Endothelial cell of umbilical vein (primary cell): ENCODE results near the gene TRAF3IP1. TPM values are rescaled to one million over a fixed set of nuclear protein-coding genes. Genes with fewer than 3 reads are reported as not detected.

ENCODE experiments used
- BruUV-seq: library from RNA; stranded (reverse); fragments of 400-500 nt; replicated peaks from 2 replicates; lab custom pipeline; 2021; lab: Mats Ljungman, UMichigan
- CTCF ChIA-PET: fragments of 300-600, 350-600 bp; sonication (Branson Sonifier 250); formaldehyde crosslinking; loops from one replicate; lab custom pipeline; 2021; ENCODE audit warnings: antibody characterized with exemption, inconsistent platforms; lab: Charles Lee
- POLR2A ChIA-PET: fragments of 300-600, 350-600 bp; sonication (Branson Sonifier 250); formaldehyde crosslinking; loops from one replicate; lab custom pipeline; 2021; ENCODE audit warnings: antibody characterized with exemption, inconsistent platforms; lab: Charles Lee
- DNase-seq: peaks from one replicate; pipeline ENCODE4 v3.0.0-alpha.2; 2011; ENCODE audit warnings: low read depth, low spot score
- FAIRE-seq: peaks from 2 replicates; lab custom pipeline; 2011; peaks lifted over from hg19 to GRCh38; lab: Jason Lieb, UNC
- H2AFZ ChIP-seq: 2 replicates; pipeline ENCODE4 v1.6.0; 2012; ENCODE audit warnings: low read depth, low read length, control low read depth, inconsistent platforms
- H3K27ac ChIP-seq: 2 replicates; pipeline ENCODE4 v1.5.1; 2011; ENCODE audit warnings: low read depth, mild to moderate bottlenecking, control low read depth, low read length, moderate library complexity; ENCODE audit not compliant: insufficient read depth
- H3K27me3 ChIP-seq, 2 experiments: 2 replicates each; pipeline versions ENCODE4 v1.6.0 to v1.6.1; 2011; ENCODE audit warnings: low read length in 2 of 2, mixed read lengths in 1 of 2; ENCODE audit not compliant: control insufficient read depth in 2 of 2, insufficient read depth in 2 of 2
- H3K36me3 ChIP-seq, 2 experiments: 2 replicates in 1 of 2; 3 replicates in 1 of 2; pipeline ENCODE4 v1.5.1; 2011; ENCODE audit warnings: low read length in 2 of 2, mild to moderate bottlenecking in 1 of 2, moderate library complexity in 1 of 2; ENCODE audit not compliant: control insufficient read depth in 2 of 2, insufficient read depth in 2 of 2; ENCODE audit errors: extremely low read depth in 1 of 2
- H3K4me1 ChIP-seq: 3 replicates; pipeline ENCODE4 v1.5.1; 2011; ENCODE audit warnings: mild to moderate bottlenecking, low read length; ENCODE audit not compliant: control insufficient read depth, insufficient read depth; ENCODE audit errors: extremely low read depth
- H3K4me2 ChIP-seq: 2 replicates; pipeline ENCODE4 v1.6.1; 2011; ENCODE audit warnings: low read length, control low read depth, mixed read lengths; ENCODE audit not compliant: insufficient read depth
- H3K4me3 ChIP-seq, 3 experiments: fragments of 200-600 bp in 1 of 3; sonication (generic), shearing (Covaris generic) in 1 of 3; replicated peaks in 1 of 3; 2 replicates each; pipeline ENCODE4 v1.5.1; 2011 to 2016; ENCODE audit warnings: control low read depth in 3 of 3, low read length in 3 of 3, mild to moderate bottlenecking in 2 of 3, inconsistent platforms in 1 of 3, low read depth in 1 of 3, moderate library complexity in 1 of 3; ENCODE audit not compliant: insufficient read depth in 1 of 3
- H3K79me2 ChIP-seq: 2 replicates; pipeline ENCODE4 v1.6.0; 2012; ENCODE audit warnings: low read length, inconsistent platforms; ENCODE audit not compliant: control insufficient read depth, insufficient read depth
- H3K9ac ChIP-seq: replicated peaks from 2 replicates; pipeline ENCODE3; 2011; ENCODE audit warnings: low read length, control low read depth; ENCODE audit not compliant: insufficient read depth; ENCODE audit errors: extremely low read depth
- H3K9me1 ChIP-seq: replicated peaks from 3 replicates; pipeline ENCODE4 v1.6.0; 2011; ENCODE audit warnings: mild to moderate bottlenecking, low read length; ENCODE audit not compliant: control insufficient read depth, insufficient read depth; ENCODE audit errors: extremely low read depth
- H3K9me3 ChIP-seq: replicated peaks from 2 replicates; pipeline ENCODE4 v1.5.1; 2012; ENCODE audit warnings: low read length, inconsistent platforms; ENCODE audit not compliant: control insufficient read depth, insufficient read depth
- H4K20me1 ChIP-seq: replicated peaks from 2 replicates; pipeline ENCODE3; 2011; ENCODE audit warnings: mild to moderate bottlenecking, low read length; ENCODE audit not compliant: control insufficient read depth, insufficient read depth; ENCODE audit errors: extremely low read depth
- EZH2 ChIP-seq: IDR thresholded peaks from 2 replicates; pipeline ENCODE4 v1.6.1; 2012; ENCODE audit warnings: borderline replicate concordance, low read depth, mild to moderate bottlenecking, moderate library complexity, low read length, inconsistent platforms; ENCODE audit not compliant: severe bottlenecking
- FOS ChIP-seq: IDR thresholded peaks from 2 replicates; pipeline ENCODE4 v1.6.1; 2011; ENCODE audit warnings: mild to moderate bottlenecking, low read length, moderate library complexity, borderline replicate concordance; ENCODE audit not compliant: insufficient read depth
- GATA2 ChIP-seq: IDR thresholded peaks from 2 replicates; pipeline ENCODE4 v1.7.0; 2011; ENCODE audit warnings: low read depth, mild to moderate bottlenecking, moderate library complexity, mixed read lengths, low read length; ENCODE audit not compliant: insufficient read length, insufficient read depth
- JUN ChIP-seq: IDR thresholded peaks from 2 replicates; pipeline ENCODE4 v1.6.1; 2011; ENCODE audit warnings: borderline replicate concordance, low read depth; ENCODE audit not compliant: insufficient read length, insufficient read depth
- MYC ChIP-seq: IDR thresholded peaks from one replicate; pipeline ENCODE4 v1.6.1; 2011; ENCODE audit warnings: mild to moderate bottlenecking, low read depth, low read length
- POLR2A ChIP-seq: IDR thresholded peaks from 2 replicates; pipeline ENCODE4 v1.6.1; 2012; ENCODE audit warnings: low read depth, mild to moderate bottlenecking, control low read depth, low read length
- POLR2AphosphoS5 ChIP-seq: IDR thresholded peaks from 2 replicates; pipeline ENCODE4 v1.6.1; 2012; ENCODE audit warnings: low read depth, mild to moderate bottlenecking, control low read depth, low read length, moderate library complexity; ENCODE audit not compliant: insufficient read depth
- dilution Hi-C: fragments of 300-500 bp; cut with MboI; formaldehyde crosslinking; loops from one replicate; pipeline ENCODE4 v1.15.0; 2019; ENCODE audit warnings: low sequenced_read_pairs; ENCODE audit not compliant: extremely low pct_ligation_motif_present
- intact Hi-C: fragments of 100-400 bp; cut with micrococcal nuclease; formaldehyde crosslinking; loops from one replicate; pipeline ENCODE4 v1.10.0; 2022
- polyA plus RNA-seq, 4 experiments: library from polyadenylated mRNA; depleted of rRNA in 3 of 4; stranded (reverse) in 3 of 4; unstranded in 1 of 4; fragments of >200 nt; gene quantifications; 2 replicates each; pipeline versions ENCODE4 v1.2.1 to v1.2.3, GENCODE V29; 2011 to 2012; ENCODE audit warnings: missing spikeins in 1 of 4
- total RNA-seq: library from RNA; stranded (reverse); gene quantifications from 2 replicates; pipeline ENCODE4 v1.2.3, GENCODE V29; 2021
- TF ChIP-seq, protein P1 (sequence below), 2 donors: IDR thresholded peaks; 1 replicate in 1 of 2; 2 replicates in 1 of 2; pipeline ENCODE4 v1.5.1; 2011; ENCODE audit warnings: low read length in 2 of 2, mild to moderate bottlenecking in 2 of 2, moderate library complexity in 2 of 2, control low read depth in 1 of 2, inconsistent platforms in 1 of 2, low read depth in 1 of 2; ENCODE audit not compliant: insufficient read depth in 1 of 2; ENCODE audit errors: extremely low read depth in 1 of 2
- TF ChIP-seq, protein P2 (sequence below): IDR thresholded peaks from 2 replicates; pipeline ENCODE4 v1.6.1; 2011; ENCODE audit not compliant: insufficient read depth, insufficient read length

The TRAF3IP1 gene
- total and polyA plus RNA-seq, 2 donors (not counting 3 experiments of a cell fraction or from before 2014, with no cell fraction given): 3.4 to 15.9 TPM

DNA sequence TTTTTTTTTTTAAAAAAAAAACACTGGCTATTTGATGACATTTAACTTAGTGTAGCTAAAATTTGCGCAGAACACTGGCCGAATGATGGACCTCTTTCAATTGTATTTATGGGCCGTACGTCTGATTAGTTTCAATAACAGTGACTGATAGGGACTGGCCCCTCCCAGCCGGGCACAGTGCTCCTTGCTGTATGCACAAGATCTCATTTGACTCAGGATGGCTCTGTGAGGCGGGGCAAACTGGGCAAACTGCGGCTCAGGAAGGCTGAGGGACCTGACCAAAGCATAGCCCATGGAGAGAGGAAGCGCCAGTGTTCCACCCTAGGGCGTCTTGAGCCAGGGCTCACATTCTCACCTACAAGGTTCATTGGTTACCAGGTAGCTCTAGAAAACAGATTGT lies 21.2 kb downstream of the TRAF3IP1 start:
- intact Hi-C loops (no loop called here), dilution Hi-C loops (no loop called here)
- ChIA-PET CTCF (interaction anchor here (1.2 kb wide), 1 partner anchor 29 kb away, joined by 3 read pairs; no protein-coding TSS in a partner anchor), POLR2A (no interaction called here)
- FAIRE-seq: no peak
- H3K4me1 ChIP-seq: no peaks in the 10 kb centered on the region
- no peaks in the 10 kb centered on the region for H3K79me2 ChIP-seq
- no peaks in the 10 kb centered on the region for H3K9me3 ChIP-seq
- H3K9ac ChIP-seq: no peak overlapping the region
- H4K20me1 ChIP-seq: no peaks in the 10 kb centered on the region
- H3K9me1 ChIP-seq: no peaks in the 10 kb centered on the region
- no TSS peak for BruUV-seq
- H3K36me3 ChIP-seq: peaks cover 0 to 12% of the 10 kb centered on the region in 2 experiments
- TF ChIP-seq POLR2A (no peak), POLR2AphosphoS5 (no peak), EZH2 (no peak), FOS (no peak), JUN (no peak), GATA2 (no peak), MYC (no peak)
- TF ChIP-seq, protein P1, sequence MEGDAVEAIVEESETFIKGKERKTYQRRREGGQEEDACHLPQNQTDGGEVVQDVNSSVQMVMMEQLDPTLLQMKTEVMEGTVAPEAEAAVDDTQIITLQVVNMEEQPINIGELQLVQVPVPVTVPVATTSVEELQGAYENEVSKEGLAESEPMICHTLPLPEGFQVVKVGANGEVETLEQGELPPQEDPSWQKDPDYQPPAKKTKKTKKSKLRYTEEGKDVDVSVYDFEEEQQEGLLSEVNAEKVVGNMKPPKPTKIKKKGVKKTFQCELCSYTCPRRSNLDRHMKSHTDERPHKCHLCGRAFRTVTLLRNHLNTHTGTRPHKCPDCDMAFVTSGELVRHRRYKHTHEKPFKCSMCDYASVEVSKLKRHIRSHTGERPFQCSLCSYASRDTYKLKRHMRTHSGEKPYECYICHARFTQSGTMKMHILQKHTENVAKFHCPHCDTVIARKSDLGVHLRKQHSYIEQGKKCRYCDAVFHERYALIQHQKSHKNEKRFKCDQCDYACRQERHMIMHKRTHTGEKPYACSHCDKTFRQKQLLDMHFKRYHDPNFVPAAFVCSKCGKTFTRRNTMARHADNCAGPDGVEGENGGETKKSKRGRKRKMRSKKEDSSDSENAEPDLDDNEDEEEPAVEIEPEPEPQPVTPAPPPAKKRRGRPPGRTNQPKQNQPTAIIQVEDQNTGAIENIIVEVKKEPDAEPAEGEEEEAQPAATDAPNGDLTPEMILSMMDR (IDR thresholded peaks at IDR 0.05; ENCODE audit: extremely low read depth in 1 of 2, insufficient read depth in 1 of 2, low read depth in 1 of 2, low read length in 2 of 2): no peak
- TF ChIP-seq, protein P2, sequence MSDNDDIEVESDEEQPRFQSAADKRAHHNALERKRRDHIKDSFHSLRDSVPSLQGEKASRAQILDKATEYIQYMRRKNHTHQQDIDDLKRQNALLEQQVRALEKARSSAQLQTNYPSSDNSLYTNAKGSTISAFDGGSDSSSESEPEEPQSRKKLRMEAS: no peak
- H3K27ac ChIP-seq: no peak overlapping the region
- H3K4me2 ChIP-seq: no peak overlapping the region
- DNase-seq: no peak
- no peak overlapping the region for H3K4me3 ChIP-seq
- no peak overlapping the region for H2AFZ ChIP-seq
- no peaks in the 10 kb centered on the region for H3K27me3 ChIP-seq
